Mammary epithelial cell (primary cell): Measurements from ENCODE around the gene RTF1.

Experiments used
- EZH2 ChIP-seq: IDR thresholded peaks from 2 replicates; pipeline ENCODE4 v1.6.1; 2012; ENCODE audit warnings: low read length, inconsistent platforms, borderline replicate concordance
- TF ChIP-seq, protein P1 (sequence below), 2 donors: IDR thresholded peaks in 1 of 2; conservative IDR thresholded peaks in 1 of 2; 2 replicates each; pipeline ENCODE4 v1.5.1; 2011 to 2012; ENCODE audit warnings: inconsistent platforms in 2 of 2, low read length in 2 of 2, mild to moderate bottlenecking in 2 of 2, control low read depth in 1 of 2, low read depth in 1 of 2; ENCODE audit not compliant: insufficient read depth in 1 of 2; ENCODE audit errors: extremely low read depth in 1 of 2

DNA sequence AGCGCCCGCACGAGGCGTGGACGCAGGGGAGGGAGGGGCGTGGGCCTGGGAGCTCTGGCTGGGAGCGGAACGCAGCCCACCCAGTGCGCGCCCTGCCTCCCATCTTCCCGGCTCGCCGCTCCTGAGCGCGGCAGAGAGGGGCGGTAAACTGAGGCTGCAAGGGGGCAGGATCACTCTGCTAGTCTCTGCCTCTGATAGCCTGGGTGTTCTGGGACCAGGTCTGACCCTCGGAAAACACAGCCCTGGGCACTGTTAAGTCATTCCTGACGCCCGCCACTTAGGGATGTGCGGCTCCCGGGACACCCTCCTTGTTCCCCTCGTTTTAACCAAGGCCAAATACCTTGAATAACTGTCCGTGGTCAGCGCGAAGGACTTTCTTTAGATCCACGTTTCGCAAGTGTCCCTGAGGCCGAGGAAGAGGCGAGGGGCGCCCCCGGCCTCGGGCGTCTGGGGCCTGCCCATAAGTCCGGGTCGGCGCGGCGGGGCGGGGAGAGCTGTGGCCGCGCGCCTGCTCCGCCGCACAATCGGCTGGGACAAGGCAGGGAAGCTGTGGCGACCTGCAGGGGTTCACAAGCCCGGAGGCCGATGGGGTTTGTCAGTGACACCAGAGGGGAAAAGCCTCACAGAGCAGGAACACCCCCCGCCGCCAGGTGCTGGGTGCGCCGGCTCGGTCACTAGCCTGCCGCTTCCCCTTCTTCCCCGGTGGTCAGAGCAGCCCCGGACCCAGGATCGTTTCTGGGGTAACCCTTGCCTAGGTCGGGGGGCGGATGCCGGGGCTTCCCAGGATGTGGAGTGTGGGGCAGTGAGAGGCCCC lies 78.2 kb downstream of the RTF1 start:
- TF ChIP-seq, protein P1, sequence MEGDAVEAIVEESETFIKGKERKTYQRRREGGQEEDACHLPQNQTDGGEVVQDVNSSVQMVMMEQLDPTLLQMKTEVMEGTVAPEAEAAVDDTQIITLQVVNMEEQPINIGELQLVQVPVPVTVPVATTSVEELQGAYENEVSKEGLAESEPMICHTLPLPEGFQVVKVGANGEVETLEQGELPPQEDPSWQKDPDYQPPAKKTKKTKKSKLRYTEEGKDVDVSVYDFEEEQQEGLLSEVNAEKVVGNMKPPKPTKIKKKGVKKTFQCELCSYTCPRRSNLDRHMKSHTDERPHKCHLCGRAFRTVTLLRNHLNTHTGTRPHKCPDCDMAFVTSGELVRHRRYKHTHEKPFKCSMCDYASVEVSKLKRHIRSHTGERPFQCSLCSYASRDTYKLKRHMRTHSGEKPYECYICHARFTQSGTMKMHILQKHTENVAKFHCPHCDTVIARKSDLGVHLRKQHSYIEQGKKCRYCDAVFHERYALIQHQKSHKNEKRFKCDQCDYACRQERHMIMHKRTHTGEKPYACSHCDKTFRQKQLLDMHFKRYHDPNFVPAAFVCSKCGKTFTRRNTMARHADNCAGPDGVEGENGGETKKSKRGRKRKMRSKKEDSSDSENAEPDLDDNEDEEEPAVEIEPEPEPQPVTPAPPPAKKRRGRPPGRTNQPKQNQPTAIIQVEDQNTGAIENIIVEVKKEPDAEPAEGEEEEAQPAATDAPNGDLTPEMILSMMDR (conservative IDR thresholded peaks at IDR 0.05 in 1 of 2, IDR thresholded peaks at IDR 0.05 in 1 of 2; ENCODE audit: extremely low read depth in 1 of 2, insufficient read depth in 1 of 2, low read depth in 1 of 2, low read length in 2 of 2), result no peak
- TF ChIP-seq EZH2, result peak; percentile 78
